HG03175 (cell line): ENCODE data around the gene KDM8.

ENCODE experiments used
- ATAC-seq: cut with Tn5 transposase; IDR thresholded peaks from one replicate; pipeline ENCODE4 v1.9.1; 2021; ENCODE audit warnings: mild to moderate bottlenecking, moderate library complexity; ENCODE audit not compliant: unreplicated experiment

The KDM8 gene

GRCh38 chr16:27203507-27204311, at the start of gene KDM8:
Gene KDM8 (plus strand): TSS chr16:27203526. CDS start chr16:27210124, 6,598 bp downstream.
- peak; percentile 81 for ATAC-seq

GRCh38 chr16:27154705-27155521, 48.4 kb upstream of the KDM8 start:
- ATAC-seq: peak; percentile 49

GRCh38 chr16:27156579-27156978, 46.7 kb upstream of the KDM8 start:
- ATAC-seq: no peak

- no peak for ATAC-seq
Observed at GRCh38 chr16:27161398-27161797, 41.9 kb upstream of the KDM8 start.

- no peak for ATAC-seq
Observed at GRCh38 chr16:27164352-27164751, 39.0 kb upstream of the KDM8 start.

- no peak for ATAC-seq
Observed at GRCh38 chr16:27165576-27165975, 37.8 kb upstream of the KDM8 start.

- no peak for ATAC-seq
Observed at GRCh38 chr16:27168790-27169189, 34.5 kb upstream of the KDM8 start.

- ATAC-seq: no peak
Observed at GRCh38 chr16:27169511-27170071, 33.7 kb upstream of the KDM8 start.

GRCh38 chr16:27171584-27171983, 31.7 kb upstream of the KDM8 start:
- ATAC-seq: no peak

- no peak for ATAC-seq
Observed at GRCh38 chr16:27174007-27174406, 29.3 kb upstream of the KDM8 start.

- ATAC-seq: no peak
Observed at GRCh38 chr16:27174798-27175197, 28.5 kb upstream of the KDM8 start.

GRCh38 chr16:27175888-27176287, 27.4 kb upstream of the KDM8 start:
- ATAC-seq: no peak

GRCh38 chr16:27177031-27177774, 26.1 kb upstream of the KDM8 start:
- no peak for ATAC-seq

- peak; percentile 83 for ATAC-seq
Observed at GRCh38 chr16:27179500-27180072, 23.7 kb upstream of the KDM8 start.

- no peak for ATAC-seq
Observed at GRCh38 chr16:27181019-27181790, 22.1 kb upstream of the KDM8 start.

GRCh38 chr16:27182906-27183405, 20.4 kb upstream of the KDM8 start:
- ATAC-seq: no peak

- ATAC-seq: no peak
Observed at GRCh38 chr16:27185776-27186130, 17.6 kb upstream of the KDM8 start.

GRCh38 chr16:27188633-27189032, 14.7 kb upstream of the KDM8 start:
- no peak for ATAC-seq

GRCh38 chr16:27189335-27189972, 13.9 kb upstream of the KDM8 start:
- ATAC-seq: no peak
